DMS153 (cell line): Measurements from ENCODE around the gene THSD7B.

Source experiments
- DNase-seq: peaks from one replicate; lab custom pipeline; 2025; lab: John Stamatoyannopoulos, UW

Gene THSD7B

GRCh38 chr2:137156221-137156844 is 391.0 kb downstream of the THSD7B start:
- no peak for DNase-seq

GRCh38 chr2:137157851-137158250 is 392.5 kb downstream of the THSD7B start:
- DNase-seq: no peak

GRCh38 chr2:137161250-137161649 is 395.9 kb downstream of the THSD7B start:
- DNase-seq: no peak

- DNase-seq: no peak
Observed at GRCh38 chr2:137165968-137166367, 400.6 kb downstream of the THSD7B start.

GRCh38 chr2:137167651-137168050 is 402.3 kb downstream of the THSD7B start:
- DNase-seq: no peak

GRCh38 chr2:137168552-137168951 is 403.2 kb downstream of the THSD7B start:
- DNase-seq: no peak

- DNase-seq: no peak
Observed at GRCh38 chr2:137172162-137172561, 406.8 kb downstream of the THSD7B start.

GRCh38 chr2:137173463-137173862 is 408.1 kb downstream of the THSD7B start:
- no peak for DNase-seq

GRCh38 chr2:137175246-137175645 is 409.9 kb downstream of the THSD7B start:
- no peak for DNase-seq

GRCh38 chr2:137178951-137179377 is 413.6 kb downstream of the THSD7B start:
- no peak for DNase-seq

- no peak for DNase-seq
Observed at GRCh38 chr2:137179542-137179941, 414.2 kb downstream of the THSD7B start.

GRCh38 chr2:137180012-137180411 is 414.7 kb downstream of the THSD7B start:
- no peak for DNase-seq

GRCh38 chr2:137181370-137181769 is 416.0 kb downstream of the THSD7B start:
- DNase-seq: no peak

GRCh38 chr2:137182071-137182470 is 416.7 kb downstream of the THSD7B start:
- no peak for DNase-seq

- DNase-seq: no peak
Observed at GRCh38 chr2:137183206-137183898, 418.0 kb downstream of the THSD7B start.

GRCh38 chr2:137185378-137186078 is 420.2 kb downstream of the THSD7B start:
- DNase-seq: no peak

- DNase-seq: no peak
Observed at GRCh38 chr2:137187216-137187615, 421.9 kb downstream of the THSD7B start.

- no peak for DNase-seq
Observed at GRCh38 chr2:137190411-137191195, 425.3 kb downstream of the THSD7B start.

GRCh38 chr2:137192366-137193310 is 427.3 kb downstream of the THSD7B start:
- no peak for DNase-seq

- no peak for DNase-seq
Observed at GRCh38 chr2:137193401-137193800, 428.1 kb downstream of the THSD7B start.

GRCh38 chr2:137194111-137194510 is 428.8 kb downstream of the THSD7B start:
- DNase-seq: no peak
